CD4-positive, alpha-beta T cell treated with Interleukin-15 for 1 hour (primary cell): Measurements from ENCODE around the gene RHBDL1.
A peak's percentile ranks its signal among the peaks of the same experiment; 100 is the strongest.

Experiments used
- DNase-seq: peaks from one replicate; pipeline ENCODE4 v3.0.0-alpha.2; 2020

The RHBDL1 gene

GRCh38 chr16:658679-659571 lies 16.5 kb upstream of the RHBDL1 start:
- no peak for DNase-seq

DNA sequence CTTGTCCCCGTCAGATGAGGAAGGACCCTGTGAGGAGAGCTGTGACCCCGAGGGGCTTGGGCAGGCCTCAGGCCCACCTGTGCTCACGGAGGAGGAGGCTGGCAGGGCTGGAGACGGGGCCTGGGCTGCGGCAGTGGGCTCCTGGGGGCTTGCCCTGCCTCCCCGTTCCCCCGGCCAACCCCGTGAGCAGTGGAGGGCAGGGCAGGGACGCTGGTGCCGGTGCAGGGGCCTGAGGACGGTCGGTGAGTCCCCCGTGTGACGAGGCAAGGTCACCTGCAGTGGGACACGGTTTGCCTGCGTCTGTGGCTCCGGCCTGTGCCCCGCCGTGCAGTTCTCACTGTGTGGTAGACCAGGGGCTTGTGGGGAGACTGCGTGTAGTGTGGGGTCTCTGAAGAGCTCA lies 15.9 kb upstream of the RHBDL1 start:
- DNase-seq = no peak

- DNase-seq = no peak
These were observed 15.4 kb upstream of the RHBDL1 start for GRCh38 chr16:660132-660458.

GRCh38 chr16:660459-661183 lies 14.8 kb upstream of the RHBDL1 start:
- DNase-seq = peak; percentile 77

DNA sequence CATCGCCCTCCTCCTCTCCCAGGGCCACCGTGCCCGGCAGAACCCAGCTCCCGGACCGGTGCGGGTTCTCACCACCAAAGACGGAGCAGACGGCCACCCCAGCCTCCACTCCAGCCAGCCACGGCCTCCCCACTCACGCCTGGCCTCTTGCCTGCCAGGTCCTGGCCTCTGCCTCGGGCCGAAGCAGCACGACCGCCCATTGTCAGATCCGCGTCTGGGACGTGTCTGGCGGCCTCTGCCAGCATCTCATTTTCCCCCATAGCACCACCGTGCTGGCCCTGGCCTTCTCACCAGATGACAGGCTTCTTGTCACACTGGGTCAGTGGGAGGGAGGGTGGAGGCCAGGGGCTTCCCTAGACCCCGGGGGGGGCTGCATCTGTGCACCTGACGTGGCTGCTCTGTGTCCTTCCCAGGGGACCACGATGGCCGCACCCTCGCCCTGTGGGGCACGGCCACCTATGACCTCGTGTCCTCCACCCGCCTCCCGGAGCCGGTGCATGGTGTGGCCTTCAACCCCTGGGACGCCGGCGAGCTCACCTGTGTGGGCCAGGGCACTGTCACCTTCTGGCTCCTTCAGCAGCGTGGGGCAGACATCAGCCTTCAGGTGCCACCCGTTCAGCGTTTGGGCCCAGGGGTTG lies 14.2 kb upstream of the RHBDL1 start:
- no peak for DNase-seq

- no peak for DNase-seq
These were observed 13.4 kb upstream of the RHBDL1 start for GRCh38 chr16:662095-662494.

GRCh38 chr16:662597-662996 lies 12.9 kb upstream of the RHBDL1 start:
- DNase-seq = no peak

DNA sequence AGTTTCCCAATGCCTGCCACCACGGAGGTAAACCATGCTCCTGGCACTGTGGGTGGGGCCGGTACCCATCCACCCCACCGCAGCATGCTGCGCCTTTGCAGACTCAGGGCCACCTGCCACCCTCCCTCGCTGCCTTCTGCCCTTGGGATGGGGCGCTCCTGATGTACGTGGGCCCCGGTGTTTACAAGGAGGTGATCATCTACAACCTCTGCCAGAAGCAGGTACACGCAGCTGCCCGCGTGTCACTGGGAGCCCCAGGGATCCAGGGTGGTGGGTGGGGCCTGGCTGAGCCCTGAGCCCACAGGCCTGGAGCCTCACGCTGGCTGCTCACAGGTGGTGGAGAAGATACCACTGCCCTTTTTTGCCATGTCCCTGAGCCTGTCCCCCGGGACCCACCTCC lies 8.9 kb upstream of the RHBDL1 start:
- no peak for DNase-seq

- no peak for DNase-seq
These were observed 8.2 kb upstream of the RHBDL1 start for GRCh38 chr16:667113-667779.

GRCh38 chr16:667780-668518 lies 7.5 kb upstream of the RHBDL1 start, which contains the start of gene RHOT2:
Gene RHOT2 (plus strand): TSS chr16:668132. CDS start chr16:668200, 68 bp downstream.
- peak; percentile 94 for DNase-seq

GRCh38 chr16:668519-669171 lies 6.8 kb upstream of the RHBDL1 start:
- no peak for DNase-seq

GRCh38 chr16:669666-670065 lies 5.8 kb upstream of the RHBDL1 start:
- DNase-seq = no peak

- no peak for DNase-seq
These were observed 4.8 kb upstream of the RHBDL1 start for GRCh38 chr16:670485-671352.

GRCh38 chr16:671353-672131 lies 3.9 kb upstream of the RHBDL1 start:
- no peak for DNase-seq

DNA sequence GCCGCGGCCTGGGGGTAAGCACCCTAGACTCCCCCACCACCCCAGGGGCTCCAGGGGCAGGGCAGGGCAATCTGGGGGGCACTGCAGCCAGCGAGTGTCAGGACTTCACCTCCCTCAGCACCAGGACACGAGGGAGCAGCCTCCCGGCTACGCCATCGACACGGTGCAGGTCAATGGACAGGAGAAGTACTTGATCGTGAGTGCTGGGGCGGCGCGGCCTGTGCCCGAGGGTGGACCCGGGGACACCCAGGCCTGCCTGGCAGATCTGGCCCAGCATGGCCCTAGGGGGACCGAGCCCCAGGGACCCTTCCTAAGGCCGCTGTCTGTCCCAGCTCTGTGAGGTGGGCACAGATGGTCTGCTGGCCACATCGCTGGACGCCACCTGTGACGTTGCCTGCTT lies 3.1 kb upstream of the RHBDL1 start:
- no peak for DNase-seq

DNA sequence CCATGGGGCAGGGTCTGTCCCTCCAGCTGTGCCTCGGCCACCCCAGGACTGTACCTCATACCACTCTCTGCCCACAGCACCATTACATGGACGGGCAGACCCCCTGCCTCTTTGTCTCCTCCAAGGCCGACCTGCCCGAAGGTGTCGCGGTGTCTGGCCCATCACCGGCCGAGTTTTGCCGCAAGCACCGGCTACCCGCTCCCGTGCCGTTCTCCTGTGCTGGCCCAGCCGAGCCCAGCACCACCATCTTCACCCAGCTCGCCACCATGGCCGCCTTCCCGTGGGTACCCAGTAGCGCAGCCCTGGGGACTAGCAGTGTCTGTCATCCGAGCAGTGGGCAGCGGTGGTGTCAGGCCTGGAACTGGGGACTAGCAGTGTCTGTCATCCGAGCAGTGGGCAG lies 2.6 kb upstream of the RHBDL1 start:
- DNase-seq = no peak

DNA sequence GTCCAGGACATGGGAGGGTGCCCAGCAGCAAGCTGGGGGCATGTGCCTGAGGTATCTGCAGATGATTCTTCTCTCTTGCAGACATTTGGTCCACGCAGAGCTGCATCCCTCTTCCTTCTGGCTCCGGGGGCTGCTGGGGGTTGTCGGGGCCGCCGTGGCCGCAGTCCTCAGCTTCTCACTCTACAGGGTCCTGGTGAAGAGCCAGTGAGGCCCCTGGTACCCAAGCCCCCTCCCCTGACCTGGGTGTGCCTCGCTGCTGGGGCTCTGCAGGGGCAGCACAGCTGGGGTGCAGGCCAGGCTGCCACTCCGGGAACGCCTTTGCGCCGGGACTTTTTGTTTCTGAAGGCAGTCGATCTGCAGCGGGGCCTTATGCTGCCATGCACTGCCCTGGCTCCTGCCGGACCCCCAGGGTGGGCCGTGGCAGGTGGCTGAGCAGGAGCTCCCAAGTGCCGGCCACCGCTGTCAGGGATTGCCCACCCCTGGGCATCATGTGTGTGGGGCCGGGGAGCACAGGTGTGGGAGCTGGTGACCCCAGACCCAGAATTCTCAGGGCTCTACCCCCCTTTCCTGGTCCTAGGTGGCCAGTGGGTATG lies 2.0 kb upstream of the RHBDL1 start:
- no peak for DNase-seq

- no peak for DNase-seq
These were observed 1.1 kb upstream of the RHBDL1 start for GRCh38 chr16:674214-674881.
